MM.1S (cell line): ENCODE results near the gene FOXK1.

Experiments used
- CTCF ChIP-seq: fragments of 300-600 bp; sonication (generic); IDR thresholded peaks from 2 replicates; pipeline ENCODE4 v1.5.1; 2016; ENCODE audit warnings: antibody characterized with exemption, low read length, mixed read lengths
- EZH2 ChIP-seq: fragments of 300-600 bp; sonication (generic); optimal IDR thresholded peaks from 2 replicates; pipeline ENCODE3; 2017; ENCODE audit warnings: low read depth, mild to moderate bottlenecking, antibody characterized with exemption, low read length, mixed read lengths
- EZH2phosphoT487 ChIP-seq: fragments of 300-600 bp; sonication (generic); IDR thresholded peaks from 2 replicates; pipeline ENCODE4 v1.6.1; 2018; ENCODE audit warnings: antibody characterized with exemption, low read length

- TF ChIP-seq CTCF (no peak), EZH2phosphoT487 (no peak), EZH2 (no peak)
Observed at GRCh38 chr7:4766666-4767519, 84.8 kb downstream of the FOXK1 start.
